Suppressor macrophage treated with lipopolysaccharide for 1 hour (primary cell): ENCODE measurements around the gene TOR3A.
A peak's percentile ranks its signal among the peaks of the same experiment; 100 is the strongest.

Source experiments
- DNase-seq, 3 donors: peaks; one replicate each; pipeline ENCODE4 v3.0.0-alpha.2; 2020 to 2022

The TOR3A gene

DNA sequence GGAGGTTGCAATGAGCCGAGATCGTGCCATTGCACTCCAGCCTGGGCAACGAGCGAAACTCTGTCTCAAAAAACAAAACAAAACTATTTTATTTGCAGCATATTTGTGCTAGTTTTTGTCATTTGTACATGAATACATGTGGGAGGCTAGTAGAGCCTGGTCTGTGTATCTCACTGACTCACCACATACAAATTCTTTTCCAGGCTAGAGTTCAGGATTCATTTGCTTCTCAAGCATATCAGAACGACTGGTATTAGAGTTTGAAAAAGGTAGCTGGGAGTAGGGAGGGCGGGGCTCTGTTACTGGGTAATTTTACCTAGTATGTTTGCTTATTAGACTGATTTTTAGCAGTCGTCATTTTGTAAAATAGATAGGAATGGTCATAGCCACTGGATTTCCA is 4.5 kb upstream of the TOR3A start:
- no peak for DNase-seq

DNA sequence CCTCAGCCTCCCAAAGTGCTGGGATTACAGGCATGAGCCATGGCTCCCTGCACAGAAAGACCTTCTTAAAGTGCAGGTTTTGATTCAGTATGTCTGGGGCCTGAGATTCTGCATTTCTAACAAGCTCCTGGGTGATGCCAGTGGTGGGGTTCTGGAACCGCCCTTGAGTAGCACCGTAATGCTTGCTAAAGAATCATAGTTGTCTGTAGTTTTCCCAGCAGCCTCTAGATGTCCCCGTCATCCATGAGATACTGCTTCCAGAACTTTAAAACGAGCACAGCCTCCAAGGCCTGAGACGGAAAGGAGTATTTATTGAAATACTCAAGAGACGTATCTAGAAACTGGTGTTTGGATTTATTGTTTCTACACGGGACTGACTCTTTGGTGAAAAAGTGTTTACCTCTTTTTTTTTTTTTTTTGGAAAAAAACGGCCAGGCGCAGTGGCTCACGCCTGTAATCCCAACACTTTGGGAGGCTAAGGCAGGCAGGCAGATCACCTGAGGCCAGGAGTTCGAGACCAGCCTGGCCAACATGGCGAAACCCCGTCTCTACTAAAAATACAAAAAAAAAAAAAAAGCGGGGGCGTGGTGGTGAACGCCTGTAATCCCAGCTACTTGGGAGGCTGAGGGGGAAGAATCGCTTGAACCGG is 2.6 kb upstream of the TOR3A start:
- DNase-seq = peak; percentile 77 to 88 (median 84)

DNA sequence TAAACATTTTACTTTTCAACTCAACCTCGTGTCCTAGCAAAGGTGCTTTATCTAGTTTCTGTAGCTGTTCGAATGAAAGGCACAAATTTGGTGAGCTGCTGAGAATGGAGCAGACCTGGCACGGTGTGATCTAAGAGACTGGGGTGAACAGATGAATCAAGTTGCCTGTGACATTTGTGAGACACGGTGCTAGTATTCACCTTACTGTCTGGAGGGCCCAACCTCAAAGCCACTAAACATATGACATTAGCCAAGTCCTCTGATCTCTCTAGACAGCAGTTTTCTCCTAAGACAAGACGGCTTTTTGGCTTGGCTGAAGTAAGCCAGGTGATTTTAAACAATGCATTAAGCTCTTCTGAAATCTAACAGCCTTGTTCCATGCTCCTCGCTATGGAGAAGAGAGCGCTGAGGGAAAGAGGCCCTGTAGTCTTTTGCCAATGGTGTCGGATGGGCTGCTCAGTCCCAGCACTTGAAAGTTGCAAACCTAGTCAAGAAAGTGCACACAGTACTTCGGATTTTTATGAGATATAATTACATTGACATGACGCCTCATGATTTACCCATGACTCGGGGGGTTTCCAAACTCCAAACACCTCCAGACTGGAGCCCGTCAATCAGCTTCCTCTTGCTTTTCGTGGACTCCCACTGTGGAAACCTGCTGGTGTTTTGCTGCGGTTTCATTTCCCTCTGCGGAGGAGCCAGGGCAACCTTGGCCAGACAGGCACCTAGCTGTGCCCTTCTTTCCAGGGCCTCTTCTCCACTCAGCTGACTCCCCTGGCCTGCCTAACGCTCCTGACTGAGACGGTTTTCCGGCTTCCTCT is 794 bp upstream of the TOR3A start:
- peak; percentile 87 to 91 (median 89) for DNase-seq

DNA sequence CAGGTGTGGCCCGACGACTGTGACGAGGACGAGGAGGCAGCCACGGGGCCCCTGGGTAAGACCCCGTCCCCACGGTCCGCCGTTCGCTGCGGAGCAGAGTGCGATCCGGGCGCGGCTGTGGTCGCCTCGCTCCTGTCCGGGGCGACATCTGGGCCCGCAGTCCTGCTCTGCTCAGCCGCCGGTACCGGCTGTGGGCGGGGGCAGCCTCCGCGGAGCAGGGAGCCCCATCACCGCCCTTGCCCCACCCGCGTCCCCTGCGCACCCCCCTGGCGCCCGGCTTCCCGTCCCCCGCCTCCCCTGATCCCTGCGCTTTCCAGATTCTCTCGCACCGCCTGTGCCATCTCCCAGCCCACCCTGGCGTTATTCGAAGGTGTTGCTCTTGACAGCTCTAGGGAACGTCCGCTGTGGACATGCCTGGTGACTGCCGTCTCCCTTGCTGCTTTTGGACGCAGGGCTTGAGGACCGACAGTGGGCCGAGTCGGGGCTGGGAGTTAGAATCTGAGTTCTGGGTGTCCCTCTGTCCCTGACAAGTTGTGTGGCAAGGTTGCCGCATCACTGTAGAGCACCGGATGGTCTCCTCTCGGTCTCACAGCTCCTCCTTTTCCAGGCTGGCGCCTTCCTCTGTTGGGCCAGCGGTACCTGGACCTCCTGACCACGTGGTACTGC is 596 bp downstream of the TOR3A start:
- peak in 2 of 3 donors; percentile 65 to 66 for DNase-seq

DNA sequence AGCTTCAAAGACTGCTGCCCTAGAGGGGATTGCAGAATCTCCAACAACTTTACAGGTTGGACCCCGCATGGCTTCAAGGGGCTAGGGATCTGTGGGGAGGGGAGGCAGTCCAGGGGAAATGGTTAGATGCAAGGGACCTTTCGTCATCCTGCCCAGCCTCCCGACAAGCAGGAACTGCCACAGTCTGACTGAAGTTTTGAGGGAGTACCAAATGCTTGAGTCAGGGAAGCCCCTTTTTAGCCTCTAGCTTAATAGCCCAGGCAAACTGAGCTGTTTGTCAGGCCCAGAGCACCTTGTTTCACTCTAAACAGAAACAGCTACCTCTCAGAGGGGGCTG is 1.1 kb downstream of the TOR3A start:
- DNase-seq = peak; percentile 74 to 82 (median 80)

DNA sequence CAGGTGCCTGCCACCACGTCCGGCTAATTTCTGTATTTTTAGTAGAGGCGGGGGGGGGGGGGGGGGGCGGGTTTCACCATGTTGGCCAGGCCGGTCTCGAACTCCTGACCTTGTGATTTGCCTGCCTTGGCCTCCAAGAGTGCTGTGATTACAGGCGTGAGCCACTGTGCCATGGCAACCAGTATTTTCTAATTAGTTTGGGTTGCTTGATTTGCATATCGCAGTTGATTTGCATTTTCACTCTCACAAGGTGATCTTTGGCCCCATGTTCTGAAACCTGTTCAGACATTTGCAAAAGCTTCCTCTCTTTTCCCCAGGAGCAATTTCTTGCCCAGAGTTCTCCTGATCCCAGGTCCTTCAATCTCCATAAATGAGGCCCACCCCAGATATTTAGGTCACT is 1.7 kb downstream of the TOR3A start:
- DNase-seq = peak in 1 of 3 donors; percentile 43

DNA sequence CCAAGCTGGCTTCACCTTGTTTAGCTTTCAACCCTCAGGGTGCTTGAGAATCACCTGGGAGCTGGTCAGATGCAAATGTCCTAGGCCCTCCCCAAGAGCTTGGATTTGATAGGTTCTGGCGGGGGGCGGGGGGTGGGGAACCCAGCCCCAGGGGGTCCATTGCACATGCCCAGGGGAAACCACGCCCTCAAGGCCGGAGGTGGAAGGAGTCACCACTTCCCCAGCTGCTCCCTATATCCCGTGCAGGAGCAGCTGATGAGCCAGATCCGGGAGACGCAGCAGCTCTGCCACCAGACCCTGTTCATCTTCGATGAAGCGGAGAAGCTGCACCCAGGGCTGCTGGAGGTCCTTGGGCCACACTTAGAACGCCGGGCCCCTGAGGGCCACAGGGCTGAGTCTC is 5.8 kb downstream of the TOR3A start:
- DNase-seq = peak in 1 of 3 donors; percentile 18

DNA sequence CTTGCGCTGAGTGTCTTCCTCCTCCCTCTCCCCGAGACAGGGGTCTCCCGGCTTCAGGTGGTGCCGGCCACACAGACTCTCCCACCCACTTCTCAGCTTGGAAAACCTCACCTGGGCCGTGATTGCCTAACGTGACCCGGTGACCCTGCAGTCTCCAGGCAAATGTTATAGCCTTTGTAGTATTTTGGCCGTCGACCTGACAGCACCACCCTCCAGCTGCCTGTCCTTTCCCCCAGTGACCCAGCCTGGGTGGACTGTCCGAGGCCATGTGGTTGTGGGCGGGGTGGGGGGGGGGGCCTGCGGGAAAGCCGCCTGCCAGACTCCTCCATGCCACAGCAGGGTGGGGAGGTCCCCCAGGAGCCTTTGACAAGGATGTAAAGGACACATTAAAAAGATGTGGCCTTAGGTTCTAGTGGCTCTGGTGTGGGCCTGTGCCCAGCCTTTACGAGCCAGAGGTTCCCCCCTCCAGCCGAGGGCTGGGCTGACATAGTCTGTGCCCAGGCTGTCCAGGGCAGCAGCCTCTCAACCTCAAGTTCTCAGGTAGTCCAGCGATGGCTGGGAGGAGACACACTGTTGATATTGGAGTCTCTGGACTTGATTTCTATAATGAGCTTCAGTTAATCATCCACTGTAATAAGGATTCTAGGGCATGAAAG is 8.1 kb downstream of the TOR3A start:
- peak in 1 of 3 donors; percentile 8 for DNase-seq

DNA sequence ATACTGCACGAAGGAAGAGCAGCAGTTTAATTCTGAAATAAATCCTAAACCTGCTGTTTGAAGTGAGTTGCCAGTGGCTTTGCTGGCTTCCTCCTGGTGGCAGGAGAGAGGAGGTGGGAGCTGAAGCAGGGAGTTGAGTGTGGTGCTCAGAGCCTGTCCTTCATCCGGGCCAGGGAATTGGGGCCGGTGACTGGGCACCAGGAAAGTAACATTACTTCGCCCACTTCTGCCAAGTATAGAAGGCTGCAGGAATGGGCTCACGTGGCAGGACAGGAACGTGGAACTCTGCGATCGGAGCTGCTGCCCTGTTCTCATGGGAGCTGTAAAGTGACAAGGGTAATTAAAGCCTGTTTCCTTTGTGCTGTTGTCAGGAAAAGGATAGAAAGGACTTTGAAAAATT is 8.7 kb downstream of the TOR3A start:
- DNase-seq = peak in 1 of 3 donors; percentile 9

DNA sequence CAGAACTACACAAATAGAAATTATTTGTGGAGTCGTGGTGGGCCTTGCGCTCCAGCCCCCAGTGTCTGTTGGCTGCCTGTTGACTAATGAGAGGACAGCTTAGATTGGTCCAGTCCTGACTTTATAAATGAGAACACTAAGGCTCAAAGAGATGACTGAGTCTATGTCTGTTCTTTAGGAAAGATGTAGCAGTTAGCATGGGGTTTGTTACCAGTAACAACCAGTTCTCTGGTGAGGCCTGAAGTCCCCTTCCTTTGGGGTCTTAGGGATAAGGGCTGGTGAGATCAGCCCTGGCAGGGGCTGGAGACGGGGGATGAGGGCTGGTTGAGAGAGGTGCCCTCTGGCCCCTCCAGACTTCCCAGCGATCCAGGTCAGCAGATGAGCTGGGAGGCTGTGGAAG is 9.1 kb downstream of the TOR3A start:
- peak in 1 of 3 donors; percentile 11 for DNase-seq

DNA sequence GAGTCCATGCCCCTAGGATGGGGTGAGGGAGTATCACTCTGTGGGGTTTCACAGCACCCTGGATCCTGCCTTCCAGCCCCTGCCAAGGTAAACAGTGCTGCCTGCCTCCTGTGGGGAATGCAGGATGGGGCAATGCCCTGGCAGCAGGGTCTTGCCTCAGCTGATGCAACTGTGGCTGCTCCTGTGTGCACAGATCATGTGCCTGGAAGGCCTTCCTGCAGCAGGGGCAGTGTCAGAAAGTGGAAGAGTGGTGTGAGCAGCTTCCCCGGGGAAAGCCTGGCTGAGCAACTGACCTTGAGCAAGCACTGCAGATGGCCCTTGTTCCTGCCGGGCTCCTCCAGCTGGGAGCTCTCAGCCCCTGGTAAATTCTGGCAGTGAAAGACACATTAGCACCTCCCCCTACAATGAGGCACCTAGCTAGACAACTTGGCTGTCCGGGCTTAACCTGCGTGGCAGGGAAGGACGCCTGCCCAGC is 9.9 kb downstream of the TOR3A start:
- DNase-seq = peak; percentile 67 to 70 (median 70)

DNA sequence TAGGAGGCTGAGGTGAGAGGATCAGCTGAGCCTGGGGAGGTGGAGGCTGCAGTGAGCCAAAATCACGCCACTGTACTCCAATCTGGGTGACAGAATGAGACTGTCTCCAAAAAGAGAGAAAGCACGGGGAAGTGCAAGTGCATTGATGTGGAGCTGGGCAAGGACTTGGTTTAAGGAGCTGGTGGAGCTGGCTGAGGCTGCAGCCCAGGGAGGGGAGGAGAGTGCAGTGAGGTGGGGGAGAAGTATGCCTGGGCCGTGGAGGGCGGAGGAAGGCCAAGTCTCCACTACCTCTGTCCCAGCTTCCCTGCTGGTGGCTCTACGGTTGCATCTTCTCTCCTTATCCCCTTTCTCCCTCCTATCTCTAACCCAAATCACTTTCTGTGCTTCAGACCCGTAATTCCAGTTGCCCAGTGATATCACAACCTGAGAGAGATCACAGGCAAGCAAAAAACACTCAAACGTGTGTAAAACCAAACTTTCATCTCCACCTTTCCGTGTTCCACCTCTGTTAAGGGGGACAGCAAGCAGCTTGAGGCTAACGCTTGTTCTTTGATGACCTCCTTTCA is 11.1 kb downstream of the TOR3A start:
- DNase-seq = peak in 1 of 3 donors; percentile 18

DNA sequence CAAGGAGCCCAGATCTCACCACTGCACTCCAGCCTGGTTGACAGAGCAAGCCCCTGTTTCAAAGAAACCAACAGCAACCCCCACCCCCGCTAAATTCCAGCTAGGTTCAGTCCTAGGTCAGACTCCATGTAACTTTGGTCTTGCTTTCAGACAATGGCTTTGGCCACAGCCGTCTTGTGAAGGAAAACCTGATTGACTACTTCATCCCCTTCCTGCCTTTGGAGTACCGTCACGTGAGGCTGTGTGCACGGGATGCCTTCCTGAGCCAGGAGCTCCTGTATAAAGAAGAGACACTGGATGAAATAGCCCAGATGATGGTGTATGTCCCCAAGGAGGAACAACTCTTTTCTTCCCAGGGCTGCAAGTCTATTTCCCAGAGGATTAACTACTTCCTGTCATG is 12.9 kb downstream of the TOR3A start:
- no peak for DNase-seq

DNA sequence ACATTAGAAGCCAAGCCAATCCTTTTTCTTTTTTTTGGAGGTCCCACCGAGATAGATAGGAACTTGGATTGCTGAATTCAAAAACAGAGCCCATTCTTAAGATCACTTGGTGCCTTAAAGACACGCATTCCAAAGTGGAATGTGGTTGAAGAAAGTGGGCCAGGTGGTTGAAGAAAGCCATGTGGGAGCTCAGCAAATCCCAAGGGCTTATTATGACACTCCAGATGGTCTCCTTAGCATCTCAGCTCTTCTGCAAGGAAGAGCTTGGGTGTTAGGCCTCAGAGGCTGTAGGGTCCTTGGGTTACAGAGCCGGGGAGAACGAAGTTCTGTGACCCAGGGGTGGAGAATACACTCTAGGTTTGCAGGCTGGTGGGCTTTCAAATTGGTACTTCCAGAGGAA is 13.5 kb downstream of the TOR3A start:
- DNase-seq = no peak

DNA sequence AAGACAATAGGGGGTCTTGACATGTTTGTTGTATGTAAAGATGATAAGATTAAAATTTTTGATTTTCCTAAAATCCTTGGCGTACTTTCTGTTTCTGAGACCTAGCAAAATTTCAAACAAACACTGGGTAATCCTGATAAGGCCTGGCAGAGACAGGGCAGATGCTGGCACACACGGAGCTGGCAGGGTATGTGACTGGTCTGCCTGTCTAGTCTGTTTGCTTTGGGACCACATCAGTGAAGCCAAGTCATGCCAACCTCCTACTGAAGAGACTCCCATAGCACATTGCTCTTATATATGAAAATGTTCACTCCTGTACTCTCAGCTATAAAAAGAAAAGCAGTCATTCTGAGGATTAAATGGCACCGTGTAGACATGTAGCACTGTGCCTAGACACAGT is 14.1 kb downstream of the TOR3A start:
- no peak for DNase-seq

DNA sequence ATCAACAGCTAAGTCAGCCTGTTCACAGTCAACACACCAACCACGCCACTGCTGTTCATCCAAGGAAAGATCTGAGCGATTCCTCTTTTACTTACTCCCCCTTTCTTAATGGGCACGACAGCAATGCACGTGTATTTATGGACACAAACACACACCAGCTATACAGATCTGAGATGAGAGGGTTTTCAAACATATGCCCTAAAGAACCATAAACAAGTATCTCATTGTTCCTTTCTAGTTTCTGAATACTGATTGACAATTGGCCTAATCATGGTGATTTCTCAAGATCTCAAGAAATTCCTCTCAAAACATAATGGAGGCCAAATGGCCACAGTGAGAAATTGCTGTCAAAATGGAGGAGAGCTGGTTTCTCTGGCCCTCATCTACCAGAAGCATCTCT is 18.0 kb downstream of the TOR3A start:
- DNase-seq = no peak

DNA sequence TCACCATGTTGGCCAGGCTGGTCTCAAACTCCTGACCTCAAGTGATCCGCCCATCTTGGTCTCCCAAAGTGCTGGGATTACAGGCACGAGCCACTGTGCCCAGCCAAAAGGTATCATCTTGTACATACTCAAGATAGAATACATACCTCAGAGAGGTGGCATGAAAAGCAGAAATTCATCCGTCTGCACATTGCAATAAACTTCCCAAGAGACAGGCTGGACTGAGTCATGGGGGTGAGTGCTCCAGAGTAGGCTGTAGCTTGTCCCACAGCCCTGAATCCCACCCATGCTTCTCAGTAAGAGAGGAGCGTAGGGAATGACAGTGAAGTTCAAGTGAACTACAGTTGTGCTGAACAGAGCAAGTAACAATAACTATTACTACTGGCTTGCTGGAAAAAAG is 19.7 kb downstream of the TOR3A start:
- DNase-seq = no peak

DNA sequence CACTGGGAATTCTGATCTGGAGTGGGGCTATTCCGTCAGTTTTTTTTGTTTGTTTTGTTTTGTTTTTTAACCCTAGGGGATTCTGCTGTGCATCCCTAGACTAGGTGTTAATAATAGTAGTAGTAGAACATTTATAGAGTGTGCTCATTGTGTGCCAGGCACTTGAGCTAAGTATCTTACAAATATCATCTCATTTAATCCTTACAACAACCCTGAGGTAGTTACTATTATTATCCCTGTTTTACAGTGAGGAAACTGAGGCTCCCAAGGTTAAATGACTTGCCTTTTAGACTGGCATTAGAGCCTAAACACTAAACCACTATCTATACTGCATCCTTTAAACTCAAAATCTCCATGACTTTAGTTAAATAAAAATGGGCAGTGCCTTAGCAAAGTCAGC is 22.1 kb downstream of the TOR3A start:
- DNase-seq = no peak

DNA sequence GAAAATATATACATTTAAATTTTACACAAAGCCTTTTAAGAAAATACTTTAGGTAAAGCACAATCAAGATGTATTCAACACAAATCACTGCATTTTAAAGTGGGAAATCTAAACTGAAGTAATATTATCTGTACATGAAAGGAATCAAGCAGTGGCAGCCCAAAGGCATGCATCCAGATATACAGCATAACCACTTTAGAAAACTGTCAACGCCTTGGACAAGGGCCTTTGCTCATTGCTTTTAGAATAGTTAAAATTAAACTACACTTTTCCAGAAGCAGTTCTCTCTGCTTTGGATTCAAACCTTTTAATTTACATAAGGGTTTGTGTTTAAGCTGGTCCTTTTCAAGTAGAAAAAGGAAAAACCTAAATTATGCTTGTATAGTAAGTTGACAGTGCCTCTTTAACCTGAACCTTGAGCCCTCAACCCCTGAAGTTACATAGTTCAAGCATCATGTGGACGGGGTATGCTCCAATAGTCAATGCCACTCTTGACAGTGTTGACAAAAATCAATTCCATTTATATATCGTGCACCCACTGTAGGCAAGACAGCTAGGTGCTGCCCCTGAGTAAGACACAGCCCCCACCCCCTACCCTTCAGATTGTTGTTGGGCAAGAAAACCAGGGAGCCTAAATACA is 22.9 kb downstream of the TOR3A start:
- no peak for DNase-seq

DNA sequence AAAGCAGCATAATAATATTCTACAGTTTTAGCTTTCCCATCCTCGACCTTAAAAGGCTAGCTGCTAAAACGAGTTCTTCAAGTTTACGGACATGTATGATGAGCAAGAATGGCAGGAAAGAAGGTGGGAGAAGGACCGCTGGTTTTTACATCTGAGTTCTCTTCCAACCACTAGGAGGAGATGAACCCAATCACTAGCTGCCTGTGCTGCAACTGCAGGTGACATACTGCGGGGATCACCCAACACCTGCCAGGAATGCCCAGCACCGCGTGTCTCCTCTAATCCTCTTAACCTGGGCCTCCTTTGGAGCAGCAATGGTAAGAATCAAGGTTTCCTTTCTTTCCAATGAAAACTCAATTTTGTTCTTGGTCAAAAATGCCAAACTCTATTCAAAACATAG is 23.5 kb downstream of the TOR3A start:
- DNase-seq = no peak

DNA sequence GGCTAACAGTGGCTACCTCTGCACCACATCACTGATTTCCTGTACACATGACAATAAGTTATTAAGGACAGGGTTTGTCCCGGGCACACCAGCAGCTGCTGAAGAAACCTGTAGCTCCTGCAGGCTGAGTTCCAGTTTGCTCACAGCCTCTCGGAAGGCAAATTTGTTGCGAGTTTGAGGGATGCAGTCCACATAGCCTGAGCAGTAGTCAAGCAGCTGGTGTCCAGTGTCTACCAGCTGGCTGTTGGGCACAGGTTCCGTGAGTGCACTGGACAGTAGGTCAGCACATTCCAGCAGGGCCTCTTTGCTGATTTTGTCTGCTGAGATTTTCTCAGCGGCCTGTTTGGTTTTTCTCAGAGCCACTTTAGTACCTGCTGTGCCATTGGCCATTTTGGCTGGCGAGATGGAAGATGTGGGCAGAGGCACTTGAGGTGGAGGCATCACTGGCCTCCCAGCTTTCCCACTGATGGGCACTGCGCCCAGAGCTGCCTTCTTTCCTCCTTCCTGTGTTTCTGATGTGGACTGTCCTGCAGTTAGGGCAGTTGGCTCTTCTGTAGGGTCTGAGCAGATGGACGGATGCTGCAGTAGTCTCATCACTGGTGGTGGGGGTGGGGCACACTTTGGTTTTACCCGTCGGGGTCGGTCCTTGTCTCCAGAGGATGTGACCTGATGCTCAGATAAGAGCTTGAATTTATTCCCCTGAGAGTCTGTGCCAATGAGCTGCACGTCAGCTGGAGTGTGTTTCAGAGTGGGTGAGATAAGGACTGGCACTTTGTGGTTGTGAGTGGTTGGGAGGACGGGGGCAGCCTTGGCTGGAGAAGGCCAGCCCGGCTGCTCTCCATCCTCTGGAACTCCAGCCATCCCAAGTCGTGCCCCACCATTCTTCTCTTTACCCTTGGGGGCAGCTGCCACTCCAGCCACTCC is 26.1 kb downstream of the TOR3A start:
- no peak for DNase-seq
